Measurements from ENCODE around the gene PTN.
"Not testable (repeated sequence)": the region's sequence is repeated elsewhere in the genome, so short reads cannot be mapped to it uniquely, and the experiment has no call there.

PTN gene

GRCh38 chr7:137268001-137268865 is 75.3 kb downstream of the PTN start:
- DNase-seq (ENCODE audit: low spot score), result not testable (repeated sequence)

- DNase-seq (ENCODE audit: low spot score), result no peak
These were observed 76.8 kb downstream of the PTN start for GRCh38 chr7:137266764-137267163.

- not testable (repeated sequence) for DNase-seq (ENCODE audit: low spot score)
These were observed 78.1 kb downstream of the PTN start for GRCh38 chr7:137265480-137265879.

- no peak for DNase-seq (ENCODE audit: low spot score)
These were observed 80.9 kb downstream of the PTN start for GRCh38 chr7:137262599-137262998.

- no peak for DNase-seq (ENCODE audit: low spot score)
These were observed 85.0 kb downstream of the PTN start for GRCh38 chr7:137258552-137258951.

GRCh38 chr7:137254766-137255165 is 88.8 kb downstream of the PTN start:
- DNase-seq (ENCODE audit: low spot score), result no peak

- DNase-seq (ENCODE audit: low spot score), result no peak
These were observed 97.6 kb downstream of the PTN start for GRCh38 chr7:137245890-137246289.

- DNase-seq (ENCODE audit: low spot score), result no peak
These were observed 98.3 kb downstream of the PTN start for GRCh38 chr7:137245186-137245585.

- DNase-seq (ENCODE audit: low spot score), result no peak
These were observed 99.8 kb downstream of the PTN start for GRCh38 chr7:137243741-137244140.

GRCh38 chr7:137242616-137243015 is 100.9 kb downstream of the PTN start:
- no peak for DNase-seq (ENCODE audit: low spot score)

GRCh38 chr7:137241655-137242360 is 101.7 kb downstream of the PTN start:
- no peak for DNase-seq (ENCODE audit: low spot score)

- not testable (repeated sequence) for DNase-seq (ENCODE audit: low spot score)
These were observed 104.3 kb downstream of the PTN start for GRCh38 chr7:137239186-137239585.

GRCh38 chr7:137235434-137235833 is 108.1 kb downstream of the PTN start:
- DNase-seq (ENCODE audit: low spot score), result no peak

GRCh38 chr7:137231167-137231566 is 112.4 kb downstream of the PTN start:
- DNase-seq (ENCODE audit: low spot score), result no peak

- DNase-seq (ENCODE audit: low spot score), result no peak
These were observed 122.1 kb downstream of the PTN start for GRCh38 chr7:137221467-137221866.

- no peak for DNase-seq (ENCODE audit: low spot score)
These were observed 129.8 kb downstream of the PTN start for GRCh38 chr7:137213744-137214143.

GRCh38 chr7:137209151-137209817 is 134.2 kb downstream of the PTN start:
- DNase-seq (ENCODE audit: low spot score), result no peak

- no peak for DNase-seq (ENCODE audit: low spot score)
These were observed 136.8 kb downstream of the PTN start for GRCh38 chr7:137206770-137207169.

- DNase-seq (ENCODE audit: low spot score), result no peak
These were observed 139.3 kb downstream of the PTN start for GRCh38 chr7:137204246-137204645.

- no peak for DNase-seq (ENCODE audit: low spot score)
These were observed 140.2 kb downstream of the PTN start for GRCh38 chr7:137203351-137203750.

- DNase-seq (ENCODE audit: low spot score), result no peak
These were observed 146.9 kb downstream of the PTN start for GRCh38 chr7:137196648-137197047.

GRCh38 chr7:137195996-137196395 is 147.5 kb downstream of the PTN start:
- DNase-seq (ENCODE audit: low spot score), result no peak

- not testable (repeated sequence) for DNase-seq (ENCODE audit: low spot score)
These were observed 161.9 kb downstream of the PTN start for GRCh38 chr7:137181619-137182018.

Measured in AG20443 (cell line).